H1 (cell line): ENCODE measurements around the gene ERAP2. TPM values are rescaled to one million over a fixed set of nuclear protein-coding genes. Genes with fewer than 3 reads are reported as not detected.

Experiments
- CTCF ChIA-PET: fragments of 300-600 bp; sonication (Branson Sonifier 250); formaldehyde crosslinking; loops from one replicate; lab custom pipeline; 2021; ENCODE audit not compliant: partially characterized antibody; lab: Charles Lee
- POLR2A ChIA-PET: fragments of 300-600 bp; sonication (Branson Sonifier 250); formaldehyde crosslinking; loops from one replicate; lab custom pipeline; 2021; ENCODE audit warnings: inconsistent platforms; ENCODE audit not compliant: partially characterized antibody; lab: Charles Lee
- DNase-seq, 2 experiments: peaks; one replicate each; pipeline versions ENCODE4 v3.0.0 to v3.0.0-alpha.2; 2010 to 2022; ENCODE audit warnings: low spot score in 2 of 2, low read depth in 1 of 2, mixed read lengths in 1 of 2
- FAIRE-seq: peaks from 2 replicates; lab custom pipeline; 2011; peaks lifted over from hg19 to GRCh38; lab: Jason Lieb, UNC
- H2AFZ ChIP-seq: 2 replicates; pipeline ENCODE4 v1.8.1; 2012; ENCODE audit warnings: low read length, inconsistent platforms
- H2AK5ac ChIP-seq: 2 replicates; pipeline ENCODE4 v1.6.1; 2013; ENCODE audit warnings: low read depth, low read length
- H2BK120ac ChIP-seq: replicated peaks from 2 replicates; pipeline ENCODE3; 2013; ENCODE audit warnings: low read depth, low read length, inconsistent platforms
- H2BK12ac ChIP-seq: 2 replicates; pipeline ENCODE4 v1.6.1; 2013; ENCODE audit warnings: low read depth, low read length
- H2BK15ac ChIP-seq: 2 replicates; pipeline ENCODE4 v1.6.1; 2013; ENCODE audit warnings: low read length
- H2BK20ac ChIP-seq: 2 replicates; pipeline ENCODE4 v1.6.1; 2013; ENCODE audit warnings: low read length
- H2BK5ac ChIP-seq: 2 replicates; pipeline ENCODE4 v1.6.1; 2013; ENCODE audit warnings: low read depth, low read length
- H3K14ac ChIP-seq: 2 replicates; pipeline ENCODE4 v1.6.1; 2013; ENCODE audit warnings: inconsistent platforms; ENCODE audit not compliant: insufficient read length
- H3K18ac ChIP-seq: 2 replicates; pipeline ENCODE4 v1.6.1; 2013; ENCODE audit warnings: low read length; ENCODE audit errors: extremely low read depth
- H3K23ac ChIP-seq: 2 replicates; pipeline ENCODE4 v1.6.1; 2013; ENCODE audit warnings: inconsistent platforms; ENCODE audit not compliant: insufficient read length
- H3K23me2 ChIP-seq: 2 replicates; pipeline ENCODE4 v1.6.1; 2013; ENCODE audit warnings: low read depth, low read length
- H3K27ac ChIP-seq: 2 replicates; pipeline ENCODE4 v1.6.1; 2011; ENCODE audit warnings: low read depth, low read length, inconsistent platforms
- H3K27me3 ChIP-seq, 4 experiments: replicated peaks in 1 of 4; 1 replicate in 1 of 4; 2 replicates in 3 of 4; pipeline versions ENCODE4 v1.6.1 to v1.8.1; 2011 to 2013; ENCODE audit warnings: low read length in 3 of 4, mild to moderate bottlenecking in 3 of 4, inconsistent platforms in 2 of 4, mixed read lengths in 2 of 4, moderate library complexity in 1 of 4; ENCODE audit not compliant: control insufficient read depth in 3 of 4, insufficient read depth in 3 of 4; ENCODE audit errors: extremely low read depth in 1 of 4
- H3K36me3 ChIP-seq, 4 experiments: 2 replicates each; pipeline versions ENCODE4 v1.6.1 to v1.8.1; 2011 to 2013; ENCODE audit warnings: mild to moderate bottlenecking in 4 of 4, low read length in 3 of 4, moderate library complexity in 2 of 4, control low read depth in 1 of 4, inconsistent platforms in 1 of 4; ENCODE audit not compliant: insufficient read depth in 4 of 4, control insufficient read depth in 2 of 4
- H3K4ac ChIP-seq: replicated peaks from 2 replicates; pipeline ENCODE3; 2013; ENCODE audit warnings: low read length, low read depth, mixed read lengths, inconsistent platforms; ENCODE audit not compliant: insufficient read length
- H3K4me1 ChIP-seq, 4 experiments: replicated peaks in 1 of 4; 1 replicate in 1 of 4; 2 replicates in 3 of 4; pipeline versions ENCODE4 v1.6.1 to v1.8.1; 2011 to 2013; ENCODE audit warnings: low read length in 3 of 4, inconsistent platforms in 2 of 4, mixed read lengths in 1 of 4; ENCODE audit not compliant: insufficient read depth in 4 of 4, control insufficient read depth in 3 of 4
- H3K4me2 ChIP-seq, 2 experiments: 2 replicates each; pipeline versions ENCODE4 v1.6.1 to v1.8.1; 2011 to 2013; ENCODE audit warnings: low read depth in 2 of 2, low read length in 2 of 2, control low read depth in 1 of 2, inconsistent platforms in 1 of 2, mild to moderate bottlenecking in 1 of 2; ENCODE audit not compliant: insufficient read depth in 1 of 2
- H3K4me3 ChIP-seq, 4 experiments: fragments of 200-600, 300-600 bp in 1 of 4; sonication (generic), shearing (Covaris generic), sonication (Bioruptor Twin) in 1 of 4; 2 replicates each; pipeline versions ENCODE4 v1.5.1 to v1.8.1; 2011 to 2016; ENCODE audit warnings: low read length in 4 of 4, low read depth in 3 of 4, control low read depth in 2 of 4, inconsistent platforms in 2 of 4, mild to moderate bottlenecking in 2 of 4, mixed read lengths in 1 of 4, moderate library complexity in 1 of 4; ENCODE audit not compliant: insufficient read depth in 2 of 4; ENCODE audit errors: extremely low read depth in 1 of 4
- H3K56ac ChIP-seq: replicated peaks from 2 replicates; pipeline ENCODE3; 2013; ENCODE audit warnings: low read depth, mild to moderate bottlenecking, mixed read lengths, low read length, inconsistent platforms; ENCODE audit not compliant: insufficient read length
- H3K79me1 ChIP-seq: 2 replicates; pipeline ENCODE4 v1.6.1; 2013; ENCODE audit warnings: low read depth, low read length, control low read depth
- H3K79me2 ChIP-seq, 2 experiments: 2 replicates each; pipeline versions ENCODE4 v1.6.1 to v1.8.1; 2012 to 2013; ENCODE audit warnings: low read length in 2 of 2, mild to moderate bottlenecking in 2 of 2, inconsistent platforms in 1 of 2; ENCODE audit not compliant: insufficient read depth in 2 of 2, control insufficient read depth in 1 of 2
- H3K9ac ChIP-seq, 4 experiments: replicated peaks in 1 of 4; 1 replicate in 1 of 4; 2 replicates in 3 of 4; pipeline versions ENCODE4 v1.6.1 to v1.8.1; 2011 to 2013; ENCODE audit warnings: low read depth in 3 of 4, low read length in 3 of 4, control low read depth in 2 of 4, mild to moderate bottlenecking in 2 of 4, moderate library complexity in 2 of 4, inconsistent platforms in 1 of 4; ENCODE audit errors: extremely low read depth in 1 of 4
- H3K9me3 ChIP-seq, 2 experiments: 2 replicates each; pipeline versions ENCODE4 v1.6.1 to v1.8.1; 2012 to 2013; ENCODE audit warnings: mild to moderate bottlenecking in 2 of 2, moderate library complexity in 2 of 2, control low read depth in 1 of 2, inconsistent platforms in 1 of 2, low read depth in 1 of 2, low read length in 1 of 2, mixed read lengths in 1 of 2; ENCODE audit not compliant: insufficient read depth in 2 of 2
- H4K20me1 ChIP-seq, 2 experiments: replicated peaks in 1 of 2; 2 replicates each; pipeline versions ENCODE3 to v1.8.1; 2011 to 2013; ENCODE audit warnings: inconsistent platforms in 2 of 2, low read length in 2 of 2, mild to moderate bottlenecking in 1 of 2; ENCODE audit not compliant: insufficient read depth in 2 of 2, control insufficient read depth in 1 of 2
- H4K5ac ChIP-seq: 2 replicates; pipeline ENCODE4 v1.6.1; 2013; ENCODE audit warnings: low read length, low read depth, mixed read lengths, inconsistent platforms; ENCODE audit not compliant: insufficient read length
- H4K8ac ChIP-seq: 2 replicates; pipeline ENCODE4 v1.8.0; 2013; ENCODE audit warnings: mild to moderate bottlenecking, moderate library complexity, low read length, inconsistent platforms; ENCODE audit not compliant: insufficient read depth; ENCODE audit errors: extremely low read depth
- H4K91ac ChIP-seq: replicated peaks from 2 replicates; pipeline ENCODE3; 2013; ENCODE audit warnings: low read length, mixed read lengths, inconsistent platforms; ENCODE audit not compliant: insufficient read length
- ASH2L ChIP-seq: fragments of 200-600, 300-600 bp; sonication (generic); IDR thresholded peaks from one replicate; pipeline ENCODE4 v1.7.1; 2017; ENCODE audit warnings: low read length
- BACH1 ChIP-seq: IDR thresholded peaks from 2 replicates; pipeline ENCODE4 v1.6.1; 2012; ENCODE audit warnings: low read length, improper control_type of control experiment
- BRCA1 ChIP-seq: IDR thresholded peaks from 2 replicates; pipeline ENCODE4 v1.6.1; 2012; ENCODE audit warnings: low read depth, low read length, improper control_type of control experiment
- EGR1 ChIP-seq: IDR thresholded peaks from 2 replicates; pipeline ENCODE4 v1.6.1; 2011; ENCODE audit warnings: low read depth, low read length, borderline replicate concordance
- GTF2F1 ChIP-seq: IDR thresholded peaks from 2 replicates; pipeline ENCODE4 v1.6.1; 2012; ENCODE audit warnings: low read depth, low read length, improper control_type of control experiment, borderline replicate concordance
- MAFK ChIP-seq: IDR thresholded peaks from 2 replicates; pipeline ENCODE4 v1.6.1; 2012; ENCODE audit warnings: low read depth, mild to moderate bottlenecking, improper control_type of control experiment, low read length
- POLR2A ChIP-seq, 2 experiments: IDR thresholded peaks; 1 replicate in 1 of 2; 2 replicates in 1 of 2; pipeline ENCODE4 v1.6.1; 2011; ENCODE audit warnings: low read depth in 2 of 2, low read length in 2 of 2, mild to moderate bottlenecking in 2 of 2; ENCODE audit errors: control extremely low read depth in 1 of 2
- POU5F1 ChIP-seq: IDR thresholded peaks from 2 replicates; pipeline ENCODE4 v1.6.1; 2011; ENCODE audit warnings: low read depth, mild to moderate bottlenecking, low read length, moderate library complexity
- RXRA ChIP-seq: IDR thresholded peaks from 2 replicates; pipeline ENCODE4 v1.6.1; 2011; ENCODE audit warnings: low read depth, mild to moderate bottlenecking, low read length, moderate library complexity; ENCODE audit not compliant: insufficient read depth
- SIN3A ChIP-seq, 2 experiments: IDR thresholded peaks in 1 of 2; conservative IDR thresholded peaks in 1 of 2; 2 replicates each; pipeline ENCODE4 v1.6.1; 2011 to 2012; ENCODE audit warnings: low read length in 2 of 2, improper control_type of control experiment in 1 of 2, low read depth in 1 of 2, mild to moderate bottlenecking in 1 of 2
- SUZ12 ChIP-seq: fragments of 200-600 bp; sonication (generic); IDR thresholded peaks from 2 replicates; pipeline ENCODE4 v1.6.1; 2012; ENCODE audit warnings: mild to moderate bottlenecking, inconsistent platforms, low read length, moderate library complexity, mixed read lengths
- TCF12 ChIP-seq: IDR thresholded peaks from 2 replicates; pipeline ENCODE4 v1.6.1; 2011; ENCODE audit warnings: low read depth, mild to moderate bottlenecking, low read length
- USF2 ChIP-seq: IDR thresholded peaks from 2 replicates; pipeline ENCODE4 v1.6.1; 2011; ENCODE audit warnings: low read length, improper control_type of control experiment
- ZNF274 ChIP-seq: IDR thresholded peaks from 2 replicates; pipeline ENCODE4 v1.7.0; 2012; ENCODE audit warnings: low read length, borderline replicate concordance; ENCODE audit errors: extremely low read depth
- WGBS, 2 experiments: shearing (Covaris generic) in 1 of 2; methylation state at CpG; one replicate each; pipeline versions ENCODE4 v1.1.6 to v1.1.7; 2013 to 2015; ENCODE audit warnings: low lambda C conversion rate in 2 of 2, mixed read lengths in 2 of 2, inconsistent platforms in 1 of 2, low coverage in 1 of 2, missing lambda C conversion rate in 1 of 2; ENCODE audit not compliant: insufficient replicate concordance in 2 of 2, insufficient coverage in 1 of 2, insufficient read length in 1 of 2; ENCODE audit errors: extremely low coverage in 1 of 2, missing lambda C conversion rate in 1 of 2; 5-methylcytosine and 5-hydroxymethylcytosine counted together
- polyA plus RNA-seq, 7 experiments: library from polyadenylated mRNA; depleted of rRNA in 3 of 7; stranded (reverse) in 5 of 7; unstranded in 2 of 7; fragments of >200 nt in 5 of 7; fragments of 200-250 nt in 2 of 7; gene quantifications; 1 replicate in 5 of 7; 2 replicates in 1 of 7; 4 replicates in 1 of 7; pipeline versions ENCODE4 v1.2.1 to v1.2.3, GENCODE V29; 2011 to 2013; ENCODE audit warnings: missing spikeins in 2 of 7, mixed read lengths in 2 of 7
- total RNA-seq: library from RNA; stranded (reverse); fragmentation: NEBNext Ultra II Directional; extraction: Animal tissue kit (Norgen Biotek cat#: 25700); gene quantifications from 2 replicates; pipeline ENCODE4 v1.2.1, GENCODE V29; 2021

Gene ERAP2
- total and polyA plus RNA-seq, 2 of the 8 experiments (the other 6 are each of a cell fraction or from before 2014, with no cell fraction given) = 0.14 TPM; not detected in 1

- ChIA-PET POLR2A (no interaction called here), CTCF (no interaction called here)
- H3K4me2 ChIP-seq = no peak overlapping the region
- no peak overlapping the region for H2AFZ ChIP-seq
- DNase-seq (no peak), FAIRE-seq (no peak)
- no peak overlapping the region for H4K5ac ChIP-seq
- H3K23ac ChIP-seq = no peak overlapping the region
- no peak overlapping the region for H3K27ac ChIP-seq
- no peak overlapping the region for H3K14ac ChIP-seq
- H3K18ac ChIP-seq = no peak overlapping the region
- H4K8ac ChIP-seq = no peak overlapping the region
- no peak overlapping the region for H2BK5ac ChIP-seq
- no peak overlapping the region for H2BK12ac ChIP-seq
- 84% methylated on average over 3 of the region's 3 CpGs; no CpG with 5 or more reads in 1 of the 2 experiments for WGBS, 2 experiments
- no peak overlapping the region for H4K91ac ChIP-seq
- H3K4me1 ChIP-seq = no peaks in the 10 kb centered on the region
- TF ChIP-seq BACH1 = no peak
- TF ChIP-seq EGR1 = no peak
- no peak for TF ChIP-seq TCF12
- TF ChIP-seq GTF2F1 = no peak
- TF ChIP-seq POLR2A (IDR thresholded peaks at IDR 0.05; ENCODE audit: control extremely low read depth in 1 of 2, low read depth in 2 of 2, low read length in 2 of 2) = no peak
- TF ChIP-seq SUZ12 = no peak
- no peak for TF ChIP-seq BRCA1
- TF ChIP-seq ASH2L = no peak
- no peak for TF ChIP-seq USF2
- TF ChIP-seq MAFK = no peak
- TF ChIP-seq SIN3A (conservative IDR thresholded peaks at IDR 0.05 in 1 of 2, IDR thresholded peaks at IDR 0.05 in 1 of 2; ENCODE audit: low read depth in 1 of 2, low read length in 2 of 2) = no peak
- TF ChIP-seq ZNF274 = no peak
- no peak for TF ChIP-seq POU5F1
- no peak for TF ChIP-seq RXRA
- TF ChIP-seq, all 59 proteins: peak for 0
- Histone ChIP-seq H3K23me2 (no peaks in the 10 kb centered on the region), H3K56ac (no peak overlapping the region), H3K27me3 (no peaks in the 10 kb centered on the region), H4K20me1 (no peaks in the 10 kb centered on the region), H2AK5ac (no peak overlapping the region), H2BK120ac (no peak overlapping the region), H3K79me1 (no peaks in the 10 kb centered on the region), H3K9ac (no peak overlapping the region), H2BK20ac (no peak overlapping the region), H3K79me2 (no peaks in the 10 kb centered on the region), H3K4ac (no peak overlapping the region), H3K9me3 (no peaks in the 10 kb centered on the region), H2BK15ac (no peak overlapping the region), H3K36me3 (no peaks in the 10 kb centered on the region), H3K4me3 (no peak overlapping the region)
Measured at GRCh38 chr5:96879665-96880064, 3.4 kb downstream of the ERAP2 start.
